HEK293 (cell line): ENCODE results near the gene MRAP2.

Experiments
- CTCF ChIA-PET: fragments of 350-600 bp; formaldehyde crosslinking; extraction: SDS; loops from one replicate; lab custom pipeline; 2021; ENCODE audit warnings: antibody characterized with exemption; lab: Yijun Ruan, JAX
- POLR2A ChIA-PET: fragments of 300-600 bp; formaldehyde crosslinking; extraction: SDS; loops from one replicate; lab custom pipeline; 2020; ENCODE audit warnings: antibody characterized with exemption, inconsistent platforms; lab: Yijun Ruan, JAX
- H3K27ac ChIP-seq: fragments of 200-500 bp; sonication (Bioruptor generic); 2 replicates; pipeline ENCODE4 v1.5.1; 2014; ENCODE audit warnings: low read depth, low read length, control low read depth, inconsistent platforms; ENCODE audit errors: extremely low read depth
- H3K36me3 ChIP-seq, 2 experiments: fragments of 200-500 bp in 1 of 2; sonication (Bioruptor generic) in 1 of 2; 1 replicate in 1 of 2; 2 replicates in 1 of 2; pipeline ENCODE4 v1.5.1; 2014 to 2017; ENCODE audit warnings: inconsistent platforms in 2 of 2, low read length in 2 of 2; ENCODE audit not compliant: control insufficient read depth in 2 of 2, insufficient read depth in 1 of 2
- H3K4me1 ChIP-seq: fragments of 200-500 bp; sonication (Bioruptor generic); 2 replicates; pipeline ENCODE4 v1.5.1; 2014; ENCODE audit warnings: mild to moderate bottlenecking, low read length, inconsistent platforms; ENCODE audit not compliant: control insufficient read depth, insufficient read depth
- H3K4me3 ChIP-seq: 2 replicates; pipeline ENCODE4 v1.5.1; 2011; ENCODE audit warnings: low read depth, mild to moderate bottlenecking, control low read depth, low read length, moderate library complexity
- H3K9me3 ChIP-seq: fragments of 200-500 bp; sonication (Bioruptor generic); 2 replicates; pipeline ENCODE4 v1.5.1; 2014; ENCODE audit warnings: low read depth, low read length, inconsistent platforms; ENCODE audit not compliant: control insufficient read depth, insufficient read depth
- HOXC10 ChIP-seq: sonication (generic); formaldehyde crosslinking; IDR thresholded peaks from 2 replicates; pipeline ENCODE4 v1.8.1; 2023; ENCODE audit warnings: mild to moderate bottlenecking, missing genetic modification reagents
- IKZF3 ChIP-seq: fragments of 450-650 bp; IDR thresholded peaks from 2 replicates; pipeline ENCODE4 v1.5.0; 2018; ENCODE audit warnings: missing biosample characterization, mild to moderate bottlenecking, missing genetic modification characterization, moderate library complexity
- PRDM6 ChIP-seq: fragments of 450-650 bp; formaldehyde crosslinking; IDR thresholded peaks from 2 replicates; pipeline ENCODE4 v1.5.1; 2017; ENCODE audit warnings: missing biosample characterization, missing genetic modification characterization
- SP2 ChIP-seq: fragments of 450-650 bp; formaldehyde crosslinking; IDR thresholded peaks from 2 replicates; pipeline ENCODE4 v1.5.1; 2016; ENCODE audit warnings: missing biosample characterization, missing genetic modification characterization
- SP3 ChIP-seq: fragments of 450-650 bp; formaldehyde crosslinking; IDR thresholded peaks from 2 replicates; pipeline ENCODE4 v1.5.1; 2016; ENCODE audit warnings: missing biosample characterization, missing genetic modification characterization
- SP7 ChIP-seq: fragments of 450-650 bp; formaldehyde crosslinking; IDR thresholded peaks from 2 replicates; pipeline ENCODE4 v1.5.1; 2016; ENCODE audit warnings: missing biosample characterization, missing genetic modification characterization
- TRIM28 ChIP-seq: IDR thresholded peaks from 2 replicates; pipeline ENCODE4 v1.6.1; 2011; ENCODE audit warnings: low read length, control low read depth, borderline replicate concordance
- YY1 ChIP-seq: fragments of 450-650 bp; formaldehyde crosslinking; IDR thresholded peaks from 2 replicates; pipeline ENCODE4 v1.5.1; 2018; ENCODE audit warnings: missing biosample characterization, missing genetic modification characterization
- ZNF133 ChIP-seq: fragments of 450-650 bp; formaldehyde crosslinking; IDR thresholded peaks from 2 replicates; pipeline ENCODE4 v1.5.1; 2016; ENCODE audit warnings: missing biosample characterization, missing genetic modification characterization
- ZNF248 ChIP-seq: fragments of 450-650 bp; formaldehyde crosslinking; IDR thresholded peaks from 2 replicates; pipeline ENCODE4 v1.5.1; 2017; ENCODE audit warnings: missing biosample characterization, missing genetic modification characterization
- ZNF266 ChIP-seq: fragments of 450-650 bp; formaldehyde crosslinking; IDR thresholded peaks from 2 replicates; pipeline ENCODE4 v1.5.1; 2016; ENCODE audit warnings: missing biosample characterization, missing genetic modification characterization, low read depth
- ZNF274 ChIP-seq, 2 experiments: fragments of 200-500 bp in 1 of 2; fragments of 450-650 bp in 1 of 2; sonication (Bioruptor generic) in 1 of 2; formaldehyde crosslinking in 1 of 2; IDR thresholded peaks; 2 replicates each; pipeline versions ENCODE4 v1.5.1 to v1.6.1; 2014 to 2016; ENCODE audit warnings: borderline replicate concordance in 1 of 2, inconsistent platforms in 1 of 2, low read length in 1 of 2, missing biosample characterization in 1 of 2, missing genetic modification characterization in 1 of 2
- ZNF341 ChIP-seq: fragments of 450-650 bp; formaldehyde crosslinking; IDR thresholded peaks from 2 replicates; pipeline ENCODE4; 2016; ENCODE audit warnings: low read depth, missing biosample characterization, missing genetic modification characterization
- ZNF544 ChIP-seq: fragments of 450-650 bp; formaldehyde crosslinking; IDR thresholded peaks from 2 replicates; pipeline ENCODE4 v1.5.0; 2017; ENCODE audit warnings: missing biosample characterization, missing genetic modification characterization
- ZNF660 ChIP-seq: fragments of 450-650 bp; IDR thresholded peaks from 2 replicates; pipeline ENCODE4 v1.5.1; 2018; ENCODE audit warnings: missing biosample characterization, mild to moderate bottlenecking, missing genetic modification characterization
- ZXDB ChIP-seq: fragments of 450-650 bp; formaldehyde crosslinking; IDR thresholded peaks from 2 replicates; pipeline ENCODE4 v1.5.1; 2016; ENCODE audit warnings: missing biosample characterization, missing genetic modification characterization
- TF ChIP-seq, protein P1 (sequence below): fragments of 450-650 bp; formaldehyde crosslinking; optimal IDR thresholded peaks from 2 replicates; pipeline ENCODE3; 2016; ENCODE audit warnings: missing biosample characterization, mild to moderate bottlenecking, missing genetic modification characterization

The MRAP2 gene

GRCh38 chr6:84137989-84138575, 104.5 kb downstream of the MRAP2 start:
- Histone ChIP-seq H3K4me3 (no peak overlapping the region), H3K27ac (no peak overlapping the region), H3K4me1 (no peaks in the 10 kb centered on the region), H3K36me3 (peaks cover 0 to 24% of the 10 kb centered on the region in 2 experiments; a peak in 1 of 3 replicates), H3K9me3 (no peaks in the 10 kb centered on the region)
- ChIA-PET CTCF (no interaction called here), POLR2A (no interaction called here)
- TF ChIP-seq ZNF248 (tag by site-specific recombination) (no peak), SP2 (tag by site-specific recombination) (no peak), SP3 (tag by site-specific recombination) (no peak), ZNF544 (tag by site-specific recombination) (no peak), TRIM28 (no peak), SP7 (tag by site-specific recombination) (no peak), ZNF660 (tag by site-specific recombination) (no peak), YY1 (no peak), ZXDB (tag by site-specific recombination) (no peak), ZNF341 (tag by site-specific recombination) (no peak), ZNF274 (IDR thresholded peaks at IDR 0.05; ENCODE audit: low read length) (no peak), ZNF274 (tag by site-specific recombination; IDR thresholded peaks at IDR 0.05; ENCODE audit: borderline replicate concordance) (no peak), PRDM6 (tag by site-specific recombination) (no peak)
- TF ChIP-seq, protein P1, sequence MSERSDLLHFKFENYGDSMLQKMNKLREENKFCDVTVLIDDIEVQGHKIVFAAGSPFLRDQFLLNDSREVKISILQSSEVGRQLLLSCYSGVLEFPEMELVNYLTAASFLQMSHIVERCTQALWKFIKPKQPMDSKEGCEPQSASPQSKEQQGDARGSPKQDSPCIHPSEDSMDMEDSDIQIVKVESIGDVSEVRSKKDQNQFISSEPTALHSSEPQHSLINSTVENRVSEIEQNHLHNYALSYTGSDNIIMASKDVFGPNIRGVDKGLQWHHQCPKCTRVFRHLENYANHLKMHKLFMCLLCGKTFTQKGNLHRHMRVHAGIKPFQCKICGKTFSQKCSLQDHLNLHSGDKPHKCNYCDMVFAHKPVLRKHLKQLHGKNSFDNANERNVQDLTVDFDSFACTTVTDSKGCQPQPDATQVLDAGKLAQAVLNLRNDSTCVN (tag by site-specific recombination), result no peak

DNA sequence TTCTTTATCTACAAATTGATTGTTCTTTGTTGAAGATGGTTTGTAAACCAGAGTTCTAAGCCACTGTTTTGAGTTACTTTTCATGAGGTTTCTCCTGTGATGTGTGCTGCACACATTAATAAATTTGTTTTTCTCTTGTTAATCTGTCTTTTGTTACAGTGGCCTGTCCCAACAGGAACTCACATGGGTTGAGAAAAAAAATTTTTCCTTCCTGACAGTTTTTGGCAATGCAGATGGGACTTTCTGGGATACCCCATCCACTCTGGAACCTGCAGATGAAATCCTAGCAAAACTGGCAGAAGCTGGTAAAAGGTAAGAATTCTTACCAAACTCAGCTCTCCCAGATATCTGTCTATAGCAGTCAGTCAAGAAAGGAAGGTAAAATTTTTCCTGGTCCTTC, 105.7 kb downstream of the MRAP2 start:
- no peak overlapping the region for H3K4me3 ChIP-seq
- H3K4me1 ChIP-seq, result no peaks in the 10 kb centered on the region
- CTCF ChIA-PET, result interaction anchor here (0.5 kb wide), 1 partner anchor 217 kb away, joined by 4 read pairs; no protein-coding TSS in a partner anchor
- no peaks in the 10 kb centered on the region for H3K9me3 ChIP-seq
- TF ChIP-seq ZNF266 (tag by site-specific recombination) (no peak), HOXC10 (CRISPR knock-in tag) (no peak), IKZF3 (tag by site-specific recombination) (no peak), ZNF133 (tag by site-specific recombination) (no peak)
- POLR2A ChIA-PET, result no interaction called here
- no peak overlapping the region for H3K27ac ChIP-seq
- H3K36me3 ChIP-seq, result peaks cover 0 to 20% of the 10 kb centered on the region in 2 experiments; a peak in 1 of 3 replicates
